H9 (cell line): Measurements from ENCODE around the gene CD3D. TPM values are rescaled to one million over a fixed set of nuclear protein-coding genes. Genes with fewer than 3 reads are reported as not detected.

Experiments used
- DNase-seq: peaks from one replicate; pipeline ENCODE4 v3.0.0-alpha.2; 2017
- H2AFZ ChIP-seq: one replicate; pipeline ENCODE4 v1.6.1; 2013; ENCODE audit warnings: mild to moderate bottlenecking, low read length, control low read depth, moderate library complexity
- H2AK5ac ChIP-seq: 2 replicates; pipeline ENCODE4 v1.6.1; 2013; ENCODE audit warnings: low read length, control low read depth, mixed read lengths; ENCODE audit not compliant: insufficient read length
- H2BK120ac ChIP-seq: one replicate; pipeline ENCODE4 v1.6.1; 2013; ENCODE audit warnings: low read depth, mild to moderate bottlenecking, low read length, control low read depth, inconsistent platforms; ENCODE audit not compliant: poor library complexity, severe bottlenecking
- H2BK12ac ChIP-seq: 2 replicates; pipeline ENCODE4 v1.6.1; 2013; ENCODE audit warnings: low read length, control low read depth, mixed read lengths, low read depth; ENCODE audit not compliant: insufficient read length
- H2BK15ac ChIP-seq: 2 replicates; pipeline ENCODE4 v1.6.1; 2013; ENCODE audit warnings: low read depth, low read length, control low read depth
- H2BK20ac ChIP-seq: one replicate; pipeline ENCODE4 v1.6.1; 2013; ENCODE audit warnings: low read depth, mild to moderate bottlenecking, low read length, control low read depth, inconsistent platforms; ENCODE audit not compliant: poor library complexity, severe bottlenecking
- H2BK5ac ChIP-seq: 2 replicates; pipeline ENCODE4 v1.6.1; 2013; ENCODE audit warnings: low read length, control low read depth, mixed read lengths; ENCODE audit not compliant: insufficient read length
- H3K14ac ChIP-seq: 2 replicates; pipeline ENCODE4 v1.6.1; 2013; ENCODE audit warnings: low read length, control low read depth; ENCODE audit not compliant: insufficient read depth
- H3K18ac ChIP-seq: 2 replicates; pipeline ENCODE4 v1.6.1; 2013; ENCODE audit warnings: low read depth, mild to moderate bottlenecking, mixed read lengths, low read length, control low read depth; ENCODE audit not compliant: insufficient read length
- H3K23ac ChIP-seq: 2 replicates; pipeline ENCODE4 v1.6.1; 2013; ENCODE audit warnings: low read length, control low read depth, mixed read lengths, low read depth; ENCODE audit not compliant: insufficient read length
- H3K23me2 ChIP-seq: 2 replicates; pipeline ENCODE4 v1.6.1; 2013; ENCODE audit warnings: low read depth, mild to moderate bottlenecking, mixed read lengths, low read length, control low read depth; ENCODE audit not compliant: insufficient read length, poor library complexity, severe bottlenecking
- H3K27ac ChIP-seq: 2 replicates; pipeline ENCODE4 v1.5.1; 2013; ENCODE audit warnings: low read length, control low read depth, mixed read lengths, low read depth; ENCODE audit not compliant: insufficient read length
- H3K27me3 ChIP-seq: 2 replicates; pipeline ENCODE4 v1.6.1; 2013; ENCODE audit warnings: low read length, control low read depth, inconsistent platforms; ENCODE audit not compliant: insufficient read depth
- H3K4ac ChIP-seq: 2 replicates; pipeline ENCODE4 v1.6.1; 2013; ENCODE audit warnings: low read depth, mild to moderate bottlenecking, control low read depth, inconsistent platforms, low read length, moderate library complexity
- H3K4me1 ChIP-seq: 2 replicates; pipeline ENCODE4 v1.6.1; 2013; ENCODE audit warnings: low read length, control low read depth, inconsistent platforms; ENCODE audit not compliant: insufficient read depth
- H3K4me2 ChIP-seq: 2 replicates; pipeline ENCODE4 v1.6.1; 2013; ENCODE audit warnings: low read length, control low read depth, mixed read lengths; ENCODE audit not compliant: insufficient read length, insufficient read depth
- H3K56ac ChIP-seq: 2 replicates; pipeline ENCODE4 v1.6.1; 2013; ENCODE audit warnings: low read depth, mild to moderate bottlenecking, mixed read lengths, low read length, control low read depth; ENCODE audit not compliant: insufficient read length
- H3K79me1 ChIP-seq: 2 replicates; pipeline ENCODE4 v1.6.1; 2013; ENCODE audit warnings: low read depth, mild to moderate bottlenecking, moderate library complexity, low read length, control low read depth, inconsistent platforms; ENCODE audit not compliant: insufficient read depth, poor library complexity, severe bottlenecking
- H3K79me2 ChIP-seq: 2 replicates; pipeline ENCODE4 v1.6.1; 2013; ENCODE audit warnings: low read length, control low read depth, inconsistent platforms; ENCODE audit not compliant: insufficient read depth
- H3K9ac ChIP-seq: 2 replicates; pipeline ENCODE4 v1.6.1; 2013; ENCODE audit warnings: low read length, control low read depth, mixed read lengths; ENCODE audit not compliant: insufficient read length; ENCODE audit errors: extremely low read depth
- H3K9me3 ChIP-seq: one replicate; pipeline ENCODE4 v1.6.1; 2013; ENCODE audit warnings: low read depth, low read length, inconsistent platforms; ENCODE audit not compliant: control insufficient read depth
- H3T11ph ChIP-seq: one replicate; pipeline ENCODE4 v1.6.1; 2013; ENCODE audit warnings: mild to moderate bottlenecking, low read length, control low read depth, inconsistent platforms
- H4K20me1 ChIP-seq: one replicate; pipeline ENCODE4 v1.6.1; 2013; ENCODE audit not compliant: control insufficient read depth, insufficient read length, insufficient read depth
- H4K5ac ChIP-seq: 2 replicates; pipeline ENCODE4 v1.6.1; 2013; ENCODE audit warnings: low read depth, mild to moderate bottlenecking, mixed read lengths, low read length, control low read depth; ENCODE audit not compliant: insufficient read length
- H4K8ac ChIP-seq: replicated peaks from 2 replicates; pipeline ENCODE4 v1.6.1; 2013; ENCODE audit warnings: low read length, control low read depth, mixed read lengths, low read depth; ENCODE audit not compliant: insufficient read length
- H4K91ac ChIP-seq: 2 replicates; pipeline ENCODE4 v1.6.1; 2013; ENCODE audit warnings: low read depth, mild to moderate bottlenecking, moderate library complexity, mixed read lengths, low read length, control low read depth; ENCODE audit not compliant: insufficient read length
- H3K27ac Mint-ChIP-seq, 3 experiments: 2 replicates in 2 of 3; 3 replicates in 1 of 3; pipeline ENCODE4 v1.8.0; 2020 to 2021; ENCODE audit warnings: mixed read lengths in 3 of 3, mild to moderate bottlenecking in 1 of 3, moderate library complexity in 1 of 3
- H3K27me3 Mint-ChIP-seq: 2 replicates; pipeline ENCODE4 v1.8.0; 2021; ENCODE audit warnings: low read depth, mild to moderate bottlenecking, moderate library complexity, mixed read lengths
- H3K36me3 Mint-ChIP-seq, 3 experiments: 2 replicates in 2 of 3; 3 replicates in 1 of 3; pipeline ENCODE4 v1.8.0; 2020 to 2021; ENCODE audit warnings: low read depth in 3 of 3, mixed read lengths in 3 of 3; ENCODE audit not compliant: insufficient read depth in 1 of 3
- H3K4me1 Mint-ChIP-seq, 2 experiments: 2 replicates each; pipeline ENCODE4 v1.8.0; 2020; ENCODE audit warnings: mixed read lengths in 2 of 2
- H3K4me3 Mint-ChIP-seq, 2 experiments: 2 replicates in 1 of 2; 3 replicates in 1 of 2; pipeline ENCODE4 v1.8.0; 2020 to 2021; ENCODE audit warnings: mild to moderate bottlenecking in 2 of 2, mixed read lengths in 2 of 2, moderate library complexity in 1 of 2
- H3K9me3 Mint-ChIP-seq, 2 experiments: 2 replicates in 1 of 2; 3 replicates in 1 of 2; pipeline ENCODE4 v1.8.0; 2020; ENCODE audit warnings: mild to moderate bottlenecking in 2 of 2, mixed read lengths in 2 of 2, moderate library complexity in 1 of 2
- WGBS: extraction: QIAGEN DNeasy Blood & Tissue Kit; methylation state at CpG from one replicate; pipeline ENCODE4 v1.1.7; 2013; ENCODE audit warnings: missing lambda C conversion rate, low lambda C conversion rate, mixed read lengths; ENCODE audit not compliant: insufficient read length; ENCODE audit errors: extremely low coverage; 5-methylcytosine and 5-hydroxymethylcytosine counted together
- total RNA-seq: library from RNA; stranded (reverse); gene quantifications from 2 replicates; pipeline ENCODE4 v1.2.1, GENCODE V29; 2021
- TF ChIP-seq, protein P1 (sequence below): fragments of 200-600 bp; sonication (generic); conservative IDR thresholded peaks from 3 replicates; pipeline ENCODE4 v1.8.0; 2021; ENCODE audit warnings: antibody characterized with exemption, mild to moderate bottlenecking

The CD3D gene
- total RNA-seq, 1 experiment from 2014 or later = not detected

DNA sequence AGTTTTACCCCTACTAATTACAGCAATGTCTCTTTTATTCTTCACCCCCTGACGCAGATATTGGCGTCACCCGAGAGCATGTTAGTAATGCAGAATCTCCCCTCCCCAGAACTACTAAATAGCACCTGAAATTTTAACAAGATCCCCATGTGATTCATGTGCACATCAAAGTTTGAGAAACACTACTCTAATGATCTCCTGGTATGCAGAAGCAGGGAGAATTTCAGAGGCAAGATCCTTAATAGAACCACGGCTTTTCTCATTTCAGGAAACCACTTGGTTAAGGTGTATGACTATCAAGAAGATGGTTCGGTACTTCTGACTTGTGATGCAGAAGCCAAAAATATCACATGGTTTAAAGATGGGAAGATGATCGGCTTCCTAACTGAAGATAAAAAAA lies 7.0 kb upstream of the CD3D start:
- Mint-ChIP-seq H3K27me3 (peaks cover 71% of the 10 kb centered on the region), H3K4me3 (no peak overlapping the region), H3K36me3 (no peaks in the 10 kb centered on the region), H3K4me1 (peaks cover 7% of the 10 kb centered on the region in 2 experiments), H3K9me3 (no peaks in the 10 kb centered on the region), H3K27ac (no peak overlapping the region)
- no peak overlapping the region for H3K56ac ChIP-seq
- no peaks in the 10 kb centered on the region for H3K79me2 ChIP-seq
- no peak overlapping the region for H3K14ac ChIP-seq
- no peak overlapping the region for H2AFZ ChIP-seq
- no peaks in the 10 kb centered on the region for H3K23me2 ChIP-seq
- no peak overlapping the region for H4K5ac ChIP-seq
- H2BK20ac ChIP-seq = no peak overlapping the region
- no peak overlapping the region for H2BK5ac ChIP-seq
- TF ChIP-seq, protein P1, sequence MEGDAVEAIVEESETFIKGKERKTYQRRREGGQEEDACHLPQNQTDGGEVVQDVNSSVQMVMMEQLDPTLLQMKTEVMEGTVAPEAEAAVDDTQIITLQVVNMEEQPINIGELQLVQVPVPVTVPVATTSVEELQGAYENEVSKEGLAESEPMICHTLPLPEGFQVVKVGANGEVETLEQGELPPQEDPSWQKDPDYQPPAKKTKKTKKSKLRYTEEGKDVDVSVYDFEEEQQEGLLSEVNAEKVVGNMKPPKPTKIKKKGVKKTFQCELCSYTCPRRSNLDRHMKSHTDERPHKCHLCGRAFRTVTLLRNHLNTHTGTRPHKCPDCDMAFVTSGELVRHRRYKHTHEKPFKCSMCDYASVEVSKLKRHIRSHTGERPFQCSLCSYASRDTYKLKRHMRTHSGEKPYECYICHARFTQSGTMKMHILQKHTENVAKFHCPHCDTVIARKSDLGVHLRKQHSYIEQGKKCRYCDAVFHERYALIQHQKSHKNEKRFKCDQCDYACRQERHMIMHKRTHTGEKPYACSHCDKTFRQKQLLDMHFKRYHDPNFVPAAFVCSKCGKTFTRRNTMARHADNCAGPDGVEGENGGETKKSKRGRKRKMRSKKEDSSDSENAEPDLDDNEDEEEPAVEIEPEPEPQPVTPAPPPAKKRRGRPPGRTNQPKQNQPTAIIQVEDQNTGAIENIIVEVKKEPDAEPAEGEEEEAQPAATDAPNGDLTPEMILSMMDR = no peak
- H3K4ac ChIP-seq = no peak overlapping the region
- no peak overlapping the region for H3K4me2 ChIP-seq
- H3K18ac ChIP-seq = no peak overlapping the region
- H3K27me3 ChIP-seq = no peaks in the 10 kb centered on the region
- no peak overlapping the region for H4K8ac ChIP-seq
- H3K9ac ChIP-seq = no peak overlapping the region
- H2BK120ac ChIP-seq = no peak overlapping the region
- H2BK15ac ChIP-seq = no peak overlapping the region
- H3K4me1 ChIP-seq = no peaks in the 10 kb centered on the region
- H3K23ac ChIP-seq = no peak overlapping the region
- no peak overlapping the region for H4K91ac ChIP-seq
- H3T11ph ChIP-seq = no peak overlapping the region
- DNase-seq = no peak
- no peaks in the 10 kb centered on the region for H3K79me1 ChIP-seq
- no peaks in the 10 kb centered on the region for H4K20me1 ChIP-seq
- no peak overlapping the region for H3K27ac ChIP-seq
- no peak overlapping the region for H2BK12ac ChIP-seq
- WGBS = no CpG with 5 or more reads among the region's 6 CpGs
- H2AK5ac ChIP-seq = no peak overlapping the region
- no peaks in the 10 kb centered on the region for H3K9me3 ChIP-seq
